Measurements from ENCODE around the gene LYRM7. TPM values are rescaled to one million over a fixed set of nuclear protein-coding genes. Genes with fewer than 3 reads are reported as not detected.

LYRM7 gene
- total RNA-seq, 2 donors from 2014 or later = 8.8 to 9.0 TPM

DNA sequence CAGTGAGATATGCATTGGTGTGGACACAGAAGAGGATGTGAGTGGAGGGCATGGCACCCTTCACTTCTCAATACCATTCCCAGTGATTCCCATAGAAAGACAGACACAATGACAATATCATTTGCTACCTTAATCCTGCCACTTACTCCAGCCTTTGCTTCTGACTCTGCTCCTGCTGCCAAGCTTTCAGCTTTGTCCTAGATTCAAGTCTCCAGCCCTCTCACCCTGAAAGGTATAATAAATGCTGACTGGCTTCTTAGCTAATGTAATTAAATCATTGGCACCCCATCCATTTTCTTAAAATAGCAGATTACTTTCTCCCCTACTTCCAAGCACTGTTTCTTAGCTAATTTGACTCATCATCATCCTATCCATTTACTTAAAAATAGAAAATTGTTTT is 52.0 kb downstream of the LYRM7 start:
- no peak for TF ChIP-seq CTCF (conservative IDR thresholded peaks at IDR 0.05)

GRCh38 chr5:131223751-131224386 is 53.1 kb downstream of the LYRM7 start:
- TF ChIP-seq CTCF (conservative IDR thresholded peaks at IDR 0.05) = no peak
- no peaks in the 10 kb centered on the region for H3K4me1 Mint-ChIP-seq
- H3K36me3 ChIP-seq (ENCODE audit: control insufficient read depth, insufficient read depth, low read length) = no peaks in the 10 kb centered on the region
- H3K36me3 Mint-ChIP-seq (ENCODE audit: low read depth) = no peaks in the 10 kb centered on the region
- no peak for DNase-seq
- H3K9me3 Mint-ChIP-seq = no peaks in the 10 kb centered on the region
- no peak overlapping the region for H3K27ac ChIP-seq (ENCODE audit: low read depth, low read length)
- H3K27me3 ChIP-seq (ENCODE audit: control insufficient read depth, insufficient read depth, low read length, poor library complexity, severe bottlenecking) = no peaks in the 10 kb centered on the region
- H3K27ac Mint-ChIP-seq = no peak overlapping the region
- no peak overlapping the region for H3K9ac ChIP-seq (ENCODE audit: extremely low read depth, low read length, poor library complexity, severe bottlenecking)
- no peaks in the 10 kb centered on the region for H3K27me3 Mint-ChIP-seq (ENCODE audit: insufficient read depth)
- H3K4me1 ChIP-seq (ENCODE audit: control insufficient read depth, insufficient read depth, low read length) = no peaks in the 10 kb centered on the region
- no peak overlapping the region for H3K4me3 ChIP-seq (ENCODE audit: low read length)
- 91 to 93% methylated on average over 2 of the region's 2 CpGs for WGBS, 2 experiments (ENCODE audit: insufficient coverage in 1 of 2, insufficient read length in 1 of 2)
- no peaks in the 10 kb centered on the region for H3K9me3 ChIP-seq (ENCODE audit: control insufficient read depth, low read length)
- no peak overlapping the region for H3K4me3 Mint-ChIP-seq

More for the DNA sequence above, 52.0 kb downstream of the LYRM7 start:
- H3K4me1 ChIP-seq (ENCODE audit: control insufficient read depth, insufficient read depth, low read length) = no peaks in the 10 kb centered on the region
- H3K4me3 Mint-ChIP-seq = no peak overlapping the region
- DNase-seq = no peak
- H3K27me3 ChIP-seq (ENCODE audit: control insufficient read depth, insufficient read depth, low read length, poor library complexity, severe bottlenecking) = no peaks in the 10 kb centered on the region
- no peaks in the 10 kb centered on the region for H3K4me1 Mint-ChIP-seq
- H3K9me3 Mint-ChIP-seq = no peaks in the 10 kb centered on the region
- H3K36me3 ChIP-seq (ENCODE audit: control insufficient read depth, insufficient read depth, low read length) = no peaks in the 10 kb centered on the region
- H3K27ac Mint-ChIP-seq = no peak overlapping the region
- H3K9ac ChIP-seq (ENCODE audit: extremely low read depth, low read length, poor library complexity, severe bottlenecking) = no peak overlapping the region
- H3K9me3 ChIP-seq (ENCODE audit: control insufficient read depth, low read length) = no peaks in the 10 kb centered on the region
- no peaks in the 10 kb centered on the region for H3K36me3 Mint-ChIP-seq (ENCODE audit: low read depth)
- H3K27ac ChIP-seq (ENCODE audit: low read depth, low read length) = no peak overlapping the region
- no peak overlapping the region for H3K4me3 ChIP-seq (ENCODE audit: low read length)
- no peaks in the 10 kb centered on the region for H3K27me3 Mint-ChIP-seq (ENCODE audit: insufficient read depth)

DNA sequence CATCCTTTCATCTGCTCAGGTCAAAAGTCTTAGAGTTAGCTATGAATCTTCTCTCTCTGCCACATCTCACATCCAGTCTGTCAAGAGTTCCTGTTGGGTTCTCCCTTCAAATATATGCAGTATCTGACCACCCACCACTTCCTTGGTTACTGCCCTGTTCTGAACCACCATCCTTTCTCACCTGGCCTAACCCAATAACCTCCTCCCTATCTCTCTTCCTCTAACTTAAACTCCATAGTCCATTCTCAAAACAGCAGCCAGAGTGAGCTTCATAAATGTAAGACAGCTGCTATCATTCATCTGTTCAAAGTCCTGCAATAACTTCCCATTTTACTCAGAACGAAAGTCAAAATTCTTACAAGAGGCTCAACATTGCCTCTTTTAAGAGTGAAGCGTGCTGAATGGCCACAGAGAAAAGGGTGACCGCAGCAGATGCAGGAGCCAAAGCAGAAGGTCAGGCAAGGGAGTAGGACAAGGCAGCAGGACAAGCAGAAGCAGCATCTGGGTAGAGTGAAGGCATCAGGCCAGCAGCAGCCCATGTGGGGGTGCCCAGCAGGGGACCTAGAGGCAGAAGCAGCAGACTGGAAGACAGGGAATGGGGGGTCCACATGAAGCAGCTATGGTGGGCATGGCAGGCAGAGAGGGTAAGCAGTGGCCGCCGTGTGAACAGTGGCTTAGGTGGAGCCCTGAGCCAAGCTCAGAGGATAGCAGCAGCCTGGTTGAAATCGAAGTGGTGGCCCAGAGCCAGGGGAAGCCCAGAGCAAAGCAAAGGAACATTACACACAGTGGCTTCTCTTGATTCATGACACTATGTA is 53.9 kb downstream of the LYRM7 start:
- no peak for DNase-seq
- H3K27ac ChIP-seq (ENCODE audit: low read depth, low read length) = no peak overlapping the region
- no peaks in the 10 kb centered on the region for H3K4me1 ChIP-seq (ENCODE audit: control insufficient read depth, insufficient read depth, low read length)
- Mint-ChIP-seq H3K27me3 (ENCODE audit: insufficient read depth) (no peaks in the 10 kb centered on the region), H3K27ac (no peak overlapping the region), H3K9me3 (no peaks in the 10 kb centered on the region), H3K36me3 (ENCODE audit: low read depth) (no peaks in the 10 kb centered on the region), H3K4me1 (no peaks in the 10 kb centered on the region), H3K4me3 (no peak overlapping the region)
- no peak overlapping the region for H3K4me3 ChIP-seq (ENCODE audit: low read length)
- no peaks in the 10 kb centered on the region for H3K9me3 ChIP-seq (ENCODE audit: control insufficient read depth, low read length)
- no peaks in the 10 kb centered on the region for H3K27me3 ChIP-seq (ENCODE audit: control insufficient read depth, insufficient read depth, low read length, poor library complexity, severe bottlenecking)
- no peaks in the 10 kb centered on the region for H3K36me3 ChIP-seq (ENCODE audit: control insufficient read depth, insufficient read depth, low read length)
- TF ChIP-seq CTCF (conservative IDR thresholded peaks at IDR 0.05) = no peak
- WGBS, 2 experiments (ENCODE audit: insufficient coverage in 1 of 2, insufficient read length in 1 of 2) = 77 to 90% methylated on average over 2 to 6 of the region's 6 CpGs
- no peak overlapping the region for H3K9ac ChIP-seq (ENCODE audit: extremely low read depth, low read length, poor library complexity, severe bottlenecking)
